Globus pallidus (tissue), 1 donor: ENCODE measurements around the gene NIPSNAP3A.

Experiments
- DNase-seq: peaks from one replicate; pipeline ENCODE4 v3.0.0-alpha.2; 2015; ENCODE audit warnings: low spot score

NIPSNAP3A gene

DNA sequence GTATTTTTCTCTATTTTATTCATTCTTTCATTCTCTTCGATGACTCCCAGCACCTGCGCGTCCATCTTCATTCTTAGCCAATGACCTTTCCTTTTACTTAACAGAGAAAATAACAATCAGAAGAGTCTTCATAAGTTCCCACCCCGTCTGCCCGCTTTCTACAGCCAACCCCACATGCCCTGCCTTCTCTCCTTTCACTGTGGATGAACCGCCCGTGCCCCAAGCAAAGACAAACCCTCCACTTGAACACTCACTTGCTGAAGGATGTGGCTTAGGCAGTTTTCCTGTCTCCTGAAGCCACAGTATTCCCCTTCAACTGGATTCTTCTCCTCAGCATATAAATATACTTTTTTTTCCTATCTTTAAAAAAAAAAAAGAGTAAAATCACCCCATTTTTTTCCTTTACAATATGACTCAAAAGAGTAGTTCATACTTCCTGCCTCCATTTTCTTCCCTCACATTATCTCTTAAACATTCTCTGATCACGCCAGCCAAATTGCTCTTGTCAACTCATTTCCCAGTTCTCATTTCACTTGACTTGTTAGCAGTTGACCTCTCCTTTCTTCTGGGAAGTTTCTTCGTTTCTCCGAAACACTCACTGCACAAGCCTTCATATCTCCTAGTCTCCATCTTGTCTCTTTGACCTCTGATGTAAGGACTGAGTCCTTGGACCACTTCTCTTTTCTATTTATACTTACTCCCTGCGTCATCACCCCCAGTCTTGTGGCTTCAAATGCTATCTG, 27.5 kb downstream of the NIPSNAP3A start:
- peak; percentile 37 for DNase-seq

- DNase-seq: no peak
Observed at GRCh38 chr9:104775574-104775936, 28.1 kb downstream of the NIPSNAP3A start.

DNA sequence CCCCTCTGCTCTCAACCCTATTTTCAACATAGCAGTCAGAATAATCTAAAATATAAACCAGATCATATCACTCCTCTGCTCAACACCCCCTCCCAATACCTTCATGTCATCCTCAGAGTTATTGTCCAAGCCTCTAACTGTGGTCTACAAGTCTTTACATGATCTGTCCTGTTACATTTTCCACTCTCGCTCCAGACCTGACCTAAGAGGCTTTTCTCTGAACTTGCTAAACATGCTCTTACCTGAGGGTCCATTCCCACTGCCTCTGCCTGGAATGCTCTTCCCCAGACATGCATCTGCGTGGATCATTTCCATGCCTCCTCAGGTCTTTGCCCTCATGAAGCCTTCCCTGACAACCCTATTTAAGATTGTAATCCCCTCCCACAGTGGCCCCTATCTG, 28.5 kb downstream of the NIPSNAP3A start:
- DNase-seq: no peak

DNA sequence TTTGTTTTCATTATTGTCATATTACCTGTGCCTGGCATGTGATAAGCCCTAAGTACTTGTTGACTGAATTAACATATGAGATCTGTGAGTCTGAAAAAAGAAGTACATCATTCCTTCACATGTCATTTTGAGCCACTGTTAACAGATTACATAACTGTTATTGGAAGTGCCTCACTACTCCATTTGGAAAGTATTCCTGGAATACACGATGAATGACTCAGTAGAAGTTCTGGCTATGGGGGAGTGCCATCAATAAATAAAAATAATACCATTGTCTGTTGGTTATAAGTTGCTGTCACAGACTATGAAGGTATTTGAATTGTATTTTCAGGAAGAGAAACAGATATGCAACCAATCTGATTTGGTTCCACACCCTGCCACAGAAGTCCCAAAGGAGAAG, 29.3 kb downstream of the NIPSNAP3A start:
- DNase-seq: no peak

- DNase-seq: no peak
Observed at GRCh38 chr9:104778802-104779201, 31.3 kb downstream of the NIPSNAP3A start.

- DNase-seq: no peak
Observed at GRCh38 chr9:104779334-104779733, 31.9 kb downstream of the NIPSNAP3A start.

GRCh38 chr9:104779946-104780535, 32.6 kb downstream of the NIPSNAP3A start:
- DNase-seq: no peak

GRCh38 chr9:104780796-104781395, 33.4 kb downstream of the NIPSNAP3A start:
- DNase-seq: no peak

DNA sequence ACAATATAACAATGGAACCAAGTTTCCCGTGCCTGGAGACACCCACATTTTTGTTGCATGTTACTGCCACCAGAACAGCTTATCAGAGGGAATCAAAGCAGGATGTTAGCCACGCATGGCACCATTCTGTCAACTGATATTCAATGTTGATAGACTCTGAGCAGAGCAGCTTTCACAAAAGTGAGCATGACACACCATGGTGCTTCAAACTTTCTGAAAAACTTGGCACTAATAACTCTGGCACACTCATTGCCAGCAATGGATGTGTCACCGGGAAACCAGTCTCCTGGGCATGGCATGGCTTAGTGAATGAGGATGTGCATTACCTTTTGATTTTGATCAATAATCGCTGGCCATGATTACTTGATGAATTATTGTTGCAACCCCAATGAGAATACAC, 36.1 kb downstream of the NIPSNAP3A start:
- no peak for DNase-seq

DNA sequence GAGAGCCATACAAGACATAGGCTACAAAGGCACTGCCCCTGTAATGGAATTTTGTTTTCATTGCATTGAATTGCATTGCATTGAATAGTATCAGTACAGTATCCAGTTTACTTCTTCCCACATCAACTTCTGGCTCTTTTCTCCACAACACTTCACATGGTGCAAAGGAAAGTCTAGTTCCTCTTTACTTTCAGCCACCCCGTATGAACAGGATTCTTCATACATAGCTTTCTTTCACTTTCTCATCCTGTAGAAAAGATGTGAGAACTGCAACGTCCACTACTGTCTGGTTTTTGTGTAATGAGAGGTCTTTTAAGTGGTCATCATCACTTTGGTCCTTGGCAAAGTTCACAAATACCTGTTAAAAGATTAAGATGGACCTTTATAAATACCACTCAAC, 36.6 kb downstream of the NIPSNAP3A start:
- DNase-seq: no peak

GRCh38 chr9:104786293-104786692, 38.8 kb downstream of the NIPSNAP3A start:
- DNase-seq: no peak

GRCh38 chr9:104787306-104788015, 40.0 kb downstream of the NIPSNAP3A start:
- no peak for DNase-seq

DNA sequence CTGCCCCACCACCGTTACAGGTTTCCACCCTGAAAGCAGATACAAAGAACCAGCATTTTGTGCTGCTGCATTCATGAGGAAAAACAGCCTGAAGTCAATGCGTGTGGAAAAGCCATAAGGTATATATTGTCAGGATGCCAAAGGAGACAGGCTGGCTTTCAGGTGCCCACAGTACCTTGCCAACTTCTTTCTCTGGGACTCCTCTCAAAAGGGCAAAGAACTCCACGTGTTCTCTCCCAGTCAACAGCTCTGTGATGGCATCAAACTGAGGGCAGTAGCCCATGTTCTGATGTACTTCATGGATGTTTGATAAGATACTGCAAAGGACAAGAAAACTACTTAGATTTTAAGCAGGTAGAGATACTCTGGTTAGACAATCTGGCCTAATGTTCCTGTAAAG, 40.8 kb downstream of the NIPSNAP3A start:
- DNase-seq: no peak

DNA sequence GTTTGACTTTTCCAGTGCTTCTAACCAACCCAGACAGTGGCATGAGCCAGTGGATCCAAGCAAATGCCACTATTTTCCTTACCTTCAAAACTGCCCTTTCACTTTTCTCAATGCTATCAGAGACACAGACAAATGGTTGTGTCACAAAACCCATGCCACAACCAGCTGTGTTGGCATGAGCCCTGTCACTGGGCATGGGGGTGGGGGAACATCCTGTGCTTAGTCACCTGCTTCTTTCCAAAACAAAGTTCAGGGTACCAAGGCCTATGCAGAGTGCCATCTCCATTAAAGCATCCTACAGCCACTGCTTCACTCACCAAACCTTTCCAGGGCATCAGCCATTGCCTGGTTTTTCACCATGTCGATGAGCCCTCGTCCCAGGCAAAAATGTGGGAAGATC, 46.6 kb downstream of the NIPSNAP3A start:
- no peak for DNase-seq

GRCh38 chr9:104795082-104795481, 47.6 kb downstream of the NIPSNAP3A start:
- DNase-seq: no peak

- no peak for DNase-seq
Observed at GRCh38 chr9:104795857-104796256, 48.4 kb downstream of the NIPSNAP3A start.

DNA sequence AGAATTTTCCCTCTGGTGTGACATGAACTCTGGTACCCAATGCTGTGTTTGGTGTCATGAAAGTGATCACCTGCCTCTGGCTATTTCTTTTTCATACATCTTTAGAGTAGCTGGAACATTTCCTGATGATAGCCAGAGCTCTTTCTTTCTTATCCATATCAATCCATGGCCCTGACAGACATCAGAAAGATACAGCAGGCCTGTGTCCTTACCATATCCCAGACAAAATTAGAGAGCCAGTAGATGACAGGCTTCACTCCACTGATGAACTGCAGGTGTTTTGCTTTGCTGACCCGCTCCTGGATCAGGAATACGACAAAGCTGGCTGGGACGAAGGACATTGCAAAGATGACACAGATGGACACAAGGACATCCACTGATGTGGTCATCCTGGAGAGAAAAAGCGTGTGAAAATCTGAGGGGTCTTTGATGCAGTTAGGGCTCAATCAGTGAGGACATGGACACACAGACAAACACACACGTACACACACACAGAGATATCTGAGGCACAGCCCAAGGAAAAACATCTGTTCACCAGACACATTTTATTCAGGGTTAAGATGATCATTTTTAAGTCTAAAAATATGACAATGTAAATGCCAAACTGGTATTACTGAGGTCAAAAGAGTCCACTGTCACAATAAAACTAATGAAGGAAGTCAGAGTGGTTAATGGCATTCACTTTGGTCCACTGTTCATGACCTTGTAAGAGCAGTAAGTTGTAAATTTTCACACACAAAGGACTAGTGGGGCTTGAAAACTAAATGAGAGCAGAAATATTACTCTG, 50.9 kb downstream of the NIPSNAP3A start:
- no peak for DNase-seq

DNA sequence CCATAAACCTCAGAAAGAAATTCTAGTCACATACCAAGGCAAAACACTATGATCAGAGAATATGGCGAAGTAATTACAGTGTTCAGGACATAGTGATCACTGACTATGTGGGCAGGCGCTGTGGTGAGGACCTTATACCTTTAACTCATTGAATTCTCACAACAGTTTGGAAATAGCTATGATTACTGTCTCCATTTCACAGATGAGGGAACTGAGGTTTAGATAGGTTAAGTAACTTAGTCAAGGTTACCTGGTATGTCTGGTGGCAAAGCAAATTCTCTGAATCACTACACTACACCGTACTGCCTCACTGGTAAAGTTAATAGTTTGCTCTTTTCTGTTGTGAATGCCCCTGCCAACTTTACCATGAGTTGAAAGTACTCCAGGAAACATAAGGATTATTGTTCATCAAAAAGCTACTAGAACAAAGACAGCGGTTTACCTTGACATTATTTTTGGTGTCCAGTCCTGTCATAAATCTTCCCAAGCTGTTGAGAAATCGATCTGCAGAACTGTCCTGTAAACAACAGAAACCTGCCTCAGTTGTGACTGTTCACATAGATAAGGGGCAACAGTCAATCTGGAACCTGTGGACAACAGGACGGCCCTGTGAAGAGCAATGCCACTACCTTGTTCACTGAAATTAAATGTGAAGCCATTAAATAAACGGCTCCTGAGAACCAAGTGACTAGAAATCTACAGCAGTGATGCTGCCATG, 52.7 kb downstream of the NIPSNAP3A start:
- DNase-seq: no peak

DNA sequence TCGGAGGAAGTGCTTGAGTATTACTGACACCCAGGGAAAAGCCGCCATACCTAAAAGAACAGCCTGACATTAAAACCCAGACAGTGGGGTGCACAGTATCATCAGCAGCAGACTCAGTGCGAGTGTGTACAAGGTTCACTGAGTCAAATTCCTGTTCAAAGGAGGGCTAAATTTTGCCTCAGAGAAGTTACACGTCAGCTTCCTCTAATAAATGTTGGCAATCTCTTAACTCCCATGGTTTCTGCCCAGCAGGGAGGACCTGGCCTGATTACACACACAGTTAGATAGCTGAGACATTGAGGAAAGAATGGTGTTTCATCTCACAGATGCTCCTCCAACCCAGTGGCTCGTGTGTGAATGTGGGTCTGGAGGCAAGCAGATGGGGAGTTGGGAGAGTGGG, 54.6 kb downstream of the NIPSNAP3A start:
- DNase-seq: no peak

DNA sequence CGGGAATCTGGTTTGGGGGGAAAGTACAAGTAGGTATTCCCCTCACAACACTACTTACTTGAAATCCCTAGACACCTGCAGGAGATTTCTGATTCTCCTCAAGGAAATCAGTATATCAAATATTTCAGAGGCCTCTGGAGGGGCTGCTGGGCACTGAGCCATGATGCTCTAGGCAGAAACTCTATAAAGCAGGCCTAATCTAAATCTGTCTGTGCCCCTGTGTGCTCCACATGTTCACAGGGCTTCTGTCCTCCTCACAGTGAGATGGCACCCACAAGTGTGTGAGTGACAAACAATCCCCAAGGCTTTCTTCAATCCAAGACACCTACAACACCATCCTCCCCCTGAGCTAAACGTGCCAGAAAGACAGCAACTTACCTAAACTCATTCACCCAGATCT, 55.4 kb downstream of the NIPSNAP3A start:
- DNase-seq: no peak

GRCh38 chr9:104805441-104805840, 58.0 kb downstream of the NIPSNAP3A start:
- no peak for DNase-seq
